HG03135 (cell line): ENCODE data around the gene SERGEF.
A peak's percentile ranks its signal among the peaks of the same experiment; 100 is the strongest.
"Not testable (repeated sequence)": the region's sequence is repeated elsewhere in the genome, so short reads cannot be mapped to it uniquely, and the experiment has no call there.

Experiments used
- ATAC-seq: cut with Tn5 transposase; IDR thresholded peaks from one replicate; pipeline ENCODE4 v1.9.1; 2021; ENCODE audit warnings: mild to moderate bottlenecking, moderate library complexity; ENCODE audit not compliant: unreplicated experiment

The SERGEF gene

GRCh38 chr11:18001191-18001590 is 11.7 kb downstream of the SERGEF start:
- no peak for ATAC-seq

DNA sequence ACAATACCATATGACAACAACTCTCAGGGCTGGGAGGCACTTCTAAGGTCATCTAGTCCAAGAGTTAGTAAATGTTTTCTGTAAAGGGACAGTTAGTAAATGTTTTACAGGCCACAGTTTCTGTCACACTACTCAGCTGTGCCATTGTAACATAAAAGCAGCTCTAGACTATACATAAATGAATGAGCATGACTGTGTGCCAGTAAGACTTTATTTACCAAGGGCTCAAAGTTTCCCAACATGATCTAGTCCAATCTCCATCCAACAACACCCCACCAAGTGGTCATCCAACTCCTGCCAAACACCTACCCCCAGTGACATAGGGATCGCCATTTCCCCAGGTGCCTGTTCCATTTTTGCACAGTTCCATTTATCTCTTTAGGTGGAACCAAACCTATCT is 12.1 kb downstream of the SERGEF start:
- ATAC-seq: peak; percentile 82

DNA sequence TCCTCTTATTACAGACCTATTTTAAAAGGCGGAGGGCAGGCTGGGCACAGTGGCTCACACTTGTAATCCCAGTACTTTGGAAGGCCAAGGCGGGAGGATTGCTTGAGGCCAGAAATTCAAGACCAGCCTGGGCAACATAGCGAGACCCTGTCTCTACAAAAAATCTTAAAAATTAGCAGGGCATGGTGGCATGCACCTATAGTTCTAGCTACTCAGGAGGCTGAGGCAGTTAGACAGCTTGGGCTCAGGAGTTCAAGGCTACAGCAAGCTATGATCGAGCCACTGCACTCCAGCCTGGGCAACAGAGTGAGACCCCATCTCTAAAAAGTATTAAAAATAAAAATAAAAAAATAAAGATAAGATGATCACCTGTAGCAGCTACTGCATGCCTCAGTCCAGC is 12.7 kb downstream of the SERGEF start:
- ATAC-seq: not testable (repeated sequence)

DNA sequence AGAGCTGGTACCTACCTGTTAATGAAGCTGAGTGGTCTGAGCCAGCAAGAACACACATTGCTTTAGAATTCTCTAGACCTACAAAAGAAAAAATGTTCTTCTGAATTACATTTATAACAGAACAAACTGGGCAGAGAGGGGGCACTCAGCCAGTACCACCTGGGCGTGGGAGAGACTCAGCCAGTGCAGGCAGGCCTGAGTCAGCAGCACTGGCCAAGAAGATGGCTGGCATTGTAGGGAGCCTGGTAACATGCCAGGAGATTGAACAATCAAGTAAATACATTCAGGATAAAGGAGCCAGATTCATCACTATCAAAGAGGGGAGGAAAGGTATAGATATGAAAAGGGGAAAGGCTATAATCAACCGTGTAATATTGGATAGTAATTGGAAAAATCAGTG is 19.9 kb downstream of the SERGEF start:
- ATAC-seq: no peak

DNA sequence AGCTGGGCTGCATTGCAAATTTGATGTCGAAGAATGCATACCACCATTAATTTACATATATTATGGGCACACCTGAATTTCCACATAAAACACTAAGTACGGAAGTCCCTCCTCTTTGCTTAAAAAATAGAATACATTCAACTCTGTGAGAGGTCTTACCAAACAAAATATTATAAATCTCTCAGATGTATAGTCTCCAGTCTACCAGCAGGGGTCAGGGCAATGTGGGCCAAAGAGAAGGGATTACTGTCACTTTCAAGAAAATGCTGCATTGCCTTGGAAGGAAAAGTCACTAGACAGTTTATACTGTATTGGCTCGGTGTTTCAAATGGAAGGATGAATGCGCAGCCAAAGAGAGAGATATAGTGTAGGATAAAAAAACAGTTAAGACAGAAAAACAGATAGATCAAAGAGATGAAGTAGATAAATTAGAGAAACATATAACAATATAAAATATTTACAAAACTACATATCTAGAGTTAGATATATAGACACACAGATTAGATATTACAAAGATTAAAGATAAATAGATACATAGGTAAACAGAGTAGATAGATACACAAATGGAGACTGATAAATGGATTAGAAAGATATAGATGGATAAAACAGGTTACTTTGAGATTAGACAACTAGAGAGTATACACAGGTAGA is 20.9 kb downstream of the SERGEF start:
- ATAC-seq: peak; percentile 66

GRCh38 chr11:17989306-17989705 is 23.5 kb downstream of the SERGEF start:
- ATAC-seq: no peak

DNA sequence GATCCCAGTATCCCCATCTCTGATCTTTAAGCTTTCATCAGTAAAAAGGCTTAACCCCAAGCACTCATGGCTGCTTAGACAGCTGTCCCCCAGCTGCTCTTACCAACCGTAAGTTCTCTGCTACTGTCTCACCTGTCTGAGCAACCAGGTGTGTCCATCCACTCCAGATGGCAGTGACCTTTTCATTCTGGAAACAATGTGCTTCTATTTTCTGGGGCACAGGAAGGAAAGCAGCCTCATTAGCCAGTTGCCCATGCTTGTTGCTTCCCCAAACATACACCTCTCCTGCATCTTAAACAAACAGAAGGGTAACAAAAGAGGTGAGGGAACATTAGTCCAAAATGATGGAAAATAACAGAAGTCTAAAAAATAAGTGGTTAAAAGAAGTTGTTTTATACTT is 24.4 kb downstream of the SERGEF start:
- ATAC-seq: no peak

- ATAC-seq: no peak
These were observed 25.0 kb downstream of the SERGEF start for GRCh38 chr11:17987826-17988225.

DNA sequence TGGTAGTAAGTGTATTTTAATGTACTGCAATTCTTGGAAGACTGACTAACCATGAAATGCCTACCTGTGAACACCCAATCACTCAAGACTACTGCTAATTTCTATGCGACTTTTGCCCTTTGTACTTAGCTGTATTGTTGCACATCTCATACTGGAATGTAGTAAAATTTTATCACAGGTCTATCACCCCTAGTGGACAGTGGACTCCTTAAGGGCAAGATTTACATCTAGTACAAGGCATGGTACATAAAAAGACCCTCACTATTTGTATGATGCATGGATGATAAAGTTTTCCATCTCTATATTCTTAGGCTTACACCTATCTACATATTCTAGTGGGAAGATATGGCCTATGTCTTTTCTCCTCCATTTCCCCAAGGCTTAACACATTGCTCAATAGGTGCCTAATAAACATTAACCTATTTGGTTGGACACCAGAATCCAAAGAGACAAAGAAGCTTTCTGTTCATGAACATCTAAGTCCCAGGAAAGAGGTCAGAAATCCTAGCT is 26.1 kb downstream of the SERGEF start:
- ATAC-seq: no peak

- ATAC-seq: no peak
These were observed 26.7 kb downstream of the SERGEF start for GRCh38 chr11:17986007-17986710.

DNA sequence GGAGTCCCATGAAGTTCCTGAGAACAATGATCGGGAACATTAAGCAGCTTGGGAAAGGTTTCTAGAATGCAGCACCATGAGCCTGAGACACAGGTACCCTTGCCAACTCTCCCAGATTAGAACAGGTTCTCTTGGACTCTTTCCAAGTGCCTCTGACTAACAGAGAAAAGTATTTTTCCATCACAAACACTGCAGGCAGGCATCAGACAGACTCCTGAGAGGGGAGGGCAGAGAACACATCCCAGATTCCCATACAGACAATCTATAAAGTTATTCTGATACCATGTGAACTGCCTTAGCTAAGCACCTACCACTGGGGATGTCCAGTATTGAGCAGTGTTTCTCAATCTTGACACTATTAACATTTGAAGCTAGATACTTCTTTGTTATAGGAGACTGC is 27.3 kb downstream of the SERGEF start:
- ATAC-seq: no peak

DNA sequence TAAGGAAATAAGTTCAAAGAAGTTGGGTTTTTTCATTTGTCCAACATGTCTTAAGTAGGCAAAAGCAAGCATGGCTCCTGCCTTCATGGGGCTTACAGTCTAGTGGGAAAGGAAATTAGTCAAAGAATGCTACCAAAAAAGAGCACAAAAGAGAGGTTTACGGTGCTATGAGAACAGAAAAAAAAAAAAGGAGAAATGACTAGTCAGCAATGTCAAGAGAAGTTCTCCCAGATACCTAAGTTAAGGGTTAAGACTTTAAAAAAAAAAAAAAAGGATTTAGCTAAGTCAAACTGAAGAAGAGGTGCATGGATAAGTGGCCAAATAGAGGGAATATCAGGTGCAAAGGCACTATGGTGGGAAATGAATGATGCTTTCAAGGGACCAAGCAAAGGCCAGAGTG is 29.3 kb downstream of the SERGEF start:
- no peak for ATAC-seq

GRCh38 chr11:17979770-17980371 is 33.0 kb downstream of the SERGEF start:
- no peak for ATAC-seq

GRCh38 chr11:17978553-17979287 is 34.1 kb downstream of the SERGEF start:
- ATAC-seq: no peak

DNA sequence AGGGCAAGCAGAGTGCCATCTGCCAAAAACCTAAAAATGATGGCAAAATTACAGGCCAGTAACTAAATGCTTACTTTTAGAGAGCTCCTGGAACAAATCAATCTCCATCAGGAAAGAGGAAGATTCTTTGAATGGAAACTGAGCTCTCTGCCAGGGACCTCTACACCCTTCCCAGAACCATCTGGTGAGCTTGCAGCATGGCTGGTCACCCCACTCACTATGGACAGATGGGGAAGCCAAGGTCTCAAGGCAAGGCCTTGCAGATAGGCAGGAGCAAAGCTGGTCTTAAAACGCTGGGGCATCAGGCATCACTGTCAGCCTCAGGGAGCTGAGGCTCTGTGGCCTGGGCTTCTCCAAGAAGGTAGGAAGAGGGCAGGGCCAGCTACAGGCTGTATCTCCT is 36.2 kb downstream of the SERGEF start:
- no peak for ATAC-seq

DNA sequence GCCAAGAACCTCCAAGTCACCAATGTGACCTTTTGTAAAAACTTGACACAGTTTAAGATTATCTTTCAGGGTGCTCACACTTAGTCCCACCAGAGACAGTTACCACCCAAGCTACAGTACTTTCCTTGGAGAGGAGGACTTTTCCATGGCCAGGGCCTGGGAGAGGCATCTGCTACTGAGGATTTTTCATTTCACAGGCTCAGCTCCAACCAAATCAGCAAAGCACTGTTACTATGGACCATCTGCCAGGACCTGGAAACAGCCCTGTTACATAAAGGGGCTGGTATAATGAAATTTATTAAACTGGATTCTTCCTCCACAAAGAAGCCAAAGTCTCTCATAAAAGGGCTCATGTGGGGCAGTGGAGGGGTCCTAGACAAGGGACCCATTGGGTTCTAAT is 38.6 kb downstream of the SERGEF start:
- ATAC-seq: no peak

DNA sequence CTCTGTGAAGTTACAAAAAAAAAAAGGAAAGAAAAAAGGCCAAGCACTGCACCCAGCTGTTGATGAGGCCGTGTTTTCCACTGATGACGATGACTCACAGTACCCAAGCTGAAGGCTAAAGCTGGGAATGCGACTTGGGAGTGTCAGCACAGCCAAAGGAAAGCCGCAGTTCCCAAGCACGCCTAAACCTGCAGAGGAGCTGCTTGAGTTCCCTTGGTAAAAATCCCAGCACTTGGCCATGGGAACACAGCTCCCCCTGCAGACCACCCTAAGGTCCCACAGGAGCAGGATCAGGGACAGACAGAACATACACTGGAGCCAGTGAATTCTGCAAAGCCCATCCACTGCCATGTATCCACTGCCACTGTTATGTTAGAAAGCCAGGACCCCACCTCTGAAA is 39.9 kb downstream of the SERGEF start:
- no peak for ATAC-seq

DNA sequence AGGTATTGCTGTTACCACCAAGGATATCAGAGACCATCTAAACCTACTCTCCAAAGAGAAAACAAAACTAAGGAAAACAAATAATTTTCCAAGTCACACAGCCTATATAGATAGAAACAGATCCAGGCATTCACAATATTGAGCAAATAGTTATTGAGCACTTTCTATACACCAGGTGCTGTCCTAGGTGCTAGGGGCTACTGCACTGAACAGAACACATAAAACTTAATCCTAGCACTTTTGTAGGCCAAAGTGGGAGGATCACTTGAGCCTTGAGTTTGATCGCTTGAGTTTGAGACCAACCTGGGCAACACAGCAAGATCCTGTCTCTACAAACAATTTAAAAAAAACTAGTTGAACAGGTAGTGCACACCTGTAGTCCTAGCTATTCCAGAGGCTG is 44.6 kb downstream of the SERGEF start:
- ATAC-seq: no peak

DNA sequence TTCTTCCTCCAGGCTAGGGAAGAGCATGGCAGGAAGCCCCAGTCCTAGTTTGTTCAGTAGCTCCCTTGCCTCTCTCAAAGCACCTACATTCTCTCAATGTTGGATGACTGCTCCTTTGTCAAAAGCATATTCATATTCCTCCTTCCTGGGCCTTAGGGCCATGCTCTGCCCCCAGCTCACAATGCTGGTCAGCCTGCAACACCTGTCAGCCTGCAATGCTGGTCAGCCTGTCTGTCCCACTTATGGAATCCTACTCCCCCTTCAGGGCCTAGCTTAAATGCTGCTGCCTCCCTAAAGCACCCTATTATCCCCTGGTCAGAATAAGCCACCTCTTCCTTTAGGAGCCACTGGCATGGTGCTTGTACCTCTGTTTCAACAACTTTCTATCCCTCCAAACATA is 45.2 kb downstream of the SERGEF start:
- no peak for ATAC-seq

GRCh38 chr11:17960091-17960490 is 52.8 kb downstream of the SERGEF start:
- no peak for ATAC-seq

GRCh38 chr11:17958446-17958845 is 54.4 kb downstream of the SERGEF start:
- ATAC-seq: no peak
